IPS DF 6.9 (cell line): ENCODE results near the gene PDZD2.
"Not testable (repeated sequence)": the region's sequence is repeated elsewhere in the genome, so short reads cannot be mapped to it uniquely, and the experiment has no call there.

Experiments
- DNase-seq: peaks from one replicate; pipeline ENCODE4 v3.0.0-alpha.2; 2013; ENCODE audit warnings: low read depth, low spot score
- H3K27ac ChIP-seq: one replicate; pipeline ENCODE4 v1.5.1; 2013; ENCODE audit warnings: low read length, control low read depth
- H3K27me3 ChIP-seq: 2 replicates; pipeline ENCODE4 v1.6.1; 2013; ENCODE audit warnings: mild to moderate bottlenecking, low read length; ENCODE audit not compliant: control insufficient read depth, insufficient read depth
- H3K36me3 ChIP-seq: 2 replicates; pipeline ENCODE4 v1.6.1; 2013; ENCODE audit warnings: low read length; ENCODE audit not compliant: control insufficient read depth, insufficient read depth
- H3K4me1 ChIP-seq: 2 replicates; pipeline ENCODE4 v1.6.1; 2013; ENCODE audit warnings: low read length; ENCODE audit not compliant: control insufficient read depth, insufficient read depth
- H3K4me3 ChIP-seq: 2 replicates; pipeline ENCODE4 v1.5.1; 2013; ENCODE audit warnings: mild to moderate bottlenecking, low read length
- H3K9me3 ChIP-seq: 2 replicates; pipeline ENCODE4 v1.6.1; 2013; ENCODE audit warnings: low read length, inconsistent platforms; ENCODE audit not compliant: control insufficient read depth, insufficient read depth
- WGBS: extraction: QIAGEN DNeasy Blood & Tissue Kit; methylation state at CpG from one replicate; pipeline ENCODE4 v1.1.7; 2013; ENCODE audit warnings: mixed read lengths, missing lambda C conversion rate; ENCODE audit not compliant: insufficient read length, insufficient coverage; 5-methylcytosine and 5-hydroxymethylcytosine counted together

The PDZD2 gene

DNA sequence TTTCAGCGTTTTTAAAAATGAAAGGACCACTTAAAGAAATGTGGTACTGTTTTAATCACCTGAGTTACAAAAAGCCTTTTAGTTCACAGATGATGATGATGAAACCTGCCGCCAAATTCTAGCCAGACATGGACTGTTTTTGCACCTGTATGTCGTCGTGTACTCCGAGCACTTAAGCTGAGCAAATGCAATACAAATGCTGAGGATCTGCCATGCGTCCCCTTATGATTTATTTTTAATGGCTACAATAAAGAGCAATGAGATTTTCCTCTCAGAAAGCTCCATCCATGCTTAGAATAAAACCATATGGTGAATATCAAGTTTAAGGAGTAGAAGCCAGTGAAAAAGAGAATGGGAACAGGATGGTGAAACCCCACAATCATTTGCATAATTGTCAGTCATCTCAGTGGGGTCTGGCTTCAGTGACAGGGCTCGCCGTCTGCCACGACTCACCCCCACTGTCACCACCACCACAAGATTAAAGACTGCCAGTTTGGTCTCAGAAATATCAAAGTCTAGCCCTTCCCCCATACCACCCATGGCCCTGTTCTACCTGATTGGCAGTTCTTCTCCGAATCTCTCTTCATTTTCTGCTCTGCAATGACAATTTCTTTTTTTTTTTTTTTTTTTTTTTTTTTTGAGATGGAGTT lies 375.3 kb downstream of the PDZD2 start:
- Histone ChIP-seq H3K27me3 (no peaks in the 10 kb centered on the region), H3K9me3 (no peaks in the 10 kb centered on the region), H3K4me1 (peaks cover 11% of the 10 kb centered on the region), H3K4me3 (no peak overlapping the region), H3K36me3 (no peaks in the 10 kb centered on the region), H3K27ac (no peak overlapping the region)
- no peak for DNase-seq
- no CpG with 5 or more reads among the region's 10 CpGs for WGBS

DNA sequence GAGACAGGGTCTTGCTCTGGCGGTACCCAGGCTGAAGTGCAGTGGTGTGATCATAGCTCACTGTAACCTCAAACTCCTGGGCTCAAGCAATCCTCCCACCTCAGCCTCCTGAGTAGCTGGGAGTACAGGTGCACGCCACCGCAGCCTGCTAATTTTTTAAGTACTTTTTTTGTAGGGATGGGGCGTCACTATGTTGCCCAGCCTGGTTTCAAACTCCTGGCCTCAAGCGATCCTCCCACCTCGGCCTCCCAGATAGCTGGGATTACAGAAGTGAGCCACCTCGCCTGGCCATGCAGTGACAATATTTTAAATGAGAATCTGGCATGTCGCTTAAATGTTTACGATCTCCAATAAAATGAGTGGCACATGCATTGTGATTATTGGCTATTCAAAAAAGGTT lies 376.3 kb downstream of the PDZD2 start:
- H3K9me3 ChIP-seq, H3K27ac ChIP-seq, H3K27me3 ChIP-seq, DNase-seq, H3K36me3 ChIP-seq, H3K4me3 ChIP-seq: not testable (repeated sequence)
- no CpG with 5 or more reads among the region's 9 CpGs for WGBS
- H3K4me1 ChIP-seq, result peaks cover 11% of the 10 kb centered on the region

DNA sequence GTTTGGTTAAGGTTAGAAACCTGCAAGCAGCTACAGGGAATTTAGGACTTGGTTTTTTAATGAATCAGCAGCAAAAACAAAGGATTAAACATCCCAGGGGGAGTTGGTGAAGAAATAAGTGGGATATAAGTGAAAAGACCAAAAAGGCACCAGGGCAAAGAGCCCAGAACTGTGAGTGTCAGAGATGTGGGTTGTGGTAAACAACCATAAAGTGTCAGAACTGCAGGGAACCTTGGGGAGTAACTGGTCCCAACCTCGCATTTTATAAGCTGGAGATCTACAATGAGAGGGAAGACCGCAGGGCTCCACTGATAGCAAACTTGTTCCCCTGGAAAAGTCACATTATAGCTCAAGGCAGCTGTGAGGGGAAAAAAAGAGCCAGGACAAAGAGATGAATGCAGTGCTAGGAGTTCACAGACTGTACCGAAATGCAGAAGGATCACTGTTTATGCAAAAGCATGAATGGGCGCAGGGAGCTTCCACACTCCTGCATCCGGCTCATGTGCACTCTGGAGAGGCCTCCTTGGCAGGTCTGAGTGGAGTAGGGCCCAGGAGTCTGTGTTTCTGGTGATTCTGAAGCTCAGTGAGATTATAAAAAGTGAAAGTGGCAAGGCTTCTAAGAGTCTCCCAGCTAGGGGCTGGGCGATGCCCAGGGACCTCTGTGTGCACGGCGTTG lies 378.9 kb downstream of the PDZD2 start:
- H3K36me3 ChIP-seq, result no peaks in the 10 kb centered on the region
- WGBS, result no CpG with 5 or more reads among the region's 8 CpGs
- no peak overlapping the region for H3K4me3 ChIP-seq
- DNase-seq, result no peak
- peaks cover 11% of the 10 kb centered on the region for H3K4me1 ChIP-seq
- no peaks in the 10 kb centered on the region for H3K9me3 ChIP-seq
- H3K27me3 ChIP-seq, result no peaks in the 10 kb centered on the region
- no peak overlapping the region for H3K27ac ChIP-seq

DNA sequence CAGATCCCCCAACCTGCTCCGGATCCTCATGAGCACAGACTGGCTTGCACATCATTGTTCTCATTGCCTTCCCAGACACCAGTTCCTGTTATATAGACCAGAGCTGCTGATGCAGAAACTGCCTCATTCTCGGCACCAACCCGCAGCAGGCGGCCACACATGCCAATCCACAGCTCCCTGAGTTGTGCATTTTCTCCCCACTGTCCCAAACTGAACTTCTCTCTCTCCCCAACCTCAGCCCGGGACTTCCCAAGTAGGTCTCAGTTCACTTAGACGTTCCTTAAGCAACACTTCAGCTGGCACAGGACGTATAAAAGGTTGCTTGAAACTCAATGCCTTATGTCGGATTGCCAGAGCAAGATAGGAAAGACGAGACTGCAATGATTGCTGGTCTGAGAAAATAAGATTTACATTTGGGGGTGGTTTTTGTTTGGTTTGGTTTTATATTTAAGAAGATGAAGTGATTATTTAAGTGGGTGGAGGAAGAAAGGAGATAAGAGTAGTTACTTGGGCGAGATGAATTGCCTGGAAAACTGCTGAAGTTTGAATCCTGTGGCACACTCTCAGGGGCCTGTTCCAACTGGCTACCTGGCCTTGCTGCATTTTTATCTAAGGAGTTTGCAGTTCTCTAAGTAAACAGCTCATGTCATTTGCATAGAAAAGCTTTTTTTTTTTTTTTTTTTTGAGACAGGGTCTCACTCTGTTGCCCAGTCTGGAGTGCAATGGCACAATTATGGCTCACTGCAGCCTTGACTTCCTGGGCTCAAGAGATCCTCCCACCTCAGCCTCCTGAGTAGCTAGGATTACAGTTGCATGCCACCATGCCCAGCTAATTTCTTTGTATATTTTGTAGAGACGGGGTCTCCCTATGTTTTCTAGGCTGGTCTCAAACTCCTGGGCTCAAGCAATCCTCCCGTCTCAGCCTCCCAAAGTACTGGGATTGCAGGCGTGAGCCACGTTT lies 379.8 kb downstream of the PDZD2 start:
- Histone ChIP-seq H3K27me3 (no peaks in the 10 kb centered on the region), H3K9me3 (no peaks in the 10 kb centered on the region), H3K27ac (no peak overlapping the region), H3K36me3 (no peaks in the 10 kb centered on the region), H3K4me1 (peaks cover 8% of the 10 kb centered on the region), H3K4me3 (no peak overlapping the region)
- WGBS, result 100% methylated on average over 2 of the region's 14 CpGs
- DNase-seq, result no peak

DNA sequence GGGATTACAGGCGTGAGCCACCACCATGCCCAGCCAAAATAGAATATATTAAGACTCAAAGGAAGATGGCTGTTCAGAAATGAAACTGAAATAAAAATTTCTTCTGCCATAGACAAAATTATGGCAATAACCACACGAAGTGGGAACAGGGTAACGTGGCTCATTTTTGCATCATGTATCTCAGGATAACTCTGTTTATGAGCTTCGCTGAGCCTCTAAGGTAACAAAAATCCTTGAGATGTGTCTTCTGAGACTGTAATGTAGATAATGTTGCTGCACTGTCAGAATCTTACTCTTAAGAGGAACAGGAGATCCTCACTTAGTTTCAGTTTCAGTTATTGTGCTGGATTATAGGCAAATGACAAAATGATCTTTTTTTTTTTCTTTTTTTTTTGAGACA lies 381.3 kb downstream of the PDZD2 start:
- Histone ChIP-seq H3K9me3 (no peaks in the 10 kb centered on the region), H3K27ac (no peak overlapping the region), H3K27me3 (no peaks in the 10 kb centered on the region), H3K36me3 (no peaks in the 10 kb centered on the region), H3K4me3 (no peak overlapping the region), H3K4me1 (peaks cover 7% of the 10 kb centered on the region)
- no peak for DNase-seq
- WGBS, result no CpG with 5 or more reads among the region's 4 CpGs

DNA sequence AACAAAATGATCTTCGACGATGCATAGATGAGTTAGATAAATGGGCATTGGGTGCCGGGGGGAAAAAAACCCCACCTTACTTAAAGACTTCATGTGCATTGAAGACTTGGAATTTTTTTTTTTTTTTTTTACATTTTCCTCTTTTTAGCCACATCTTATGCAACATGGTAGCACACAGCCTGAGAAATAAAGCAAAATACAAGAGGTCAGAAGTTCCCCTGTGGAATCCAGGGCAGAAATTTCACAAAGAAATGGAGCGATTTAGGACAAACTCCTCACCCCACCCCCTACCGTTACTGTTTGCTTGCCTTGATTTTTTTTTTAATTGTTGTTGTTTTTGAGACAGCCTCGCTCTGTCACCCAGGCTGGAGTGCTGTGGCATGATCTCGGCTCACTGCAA lies 382.0 kb downstream of the PDZD2 start:
- no peak for DNase-seq
- Histone ChIP-seq H3K27me3 (no peaks in the 10 kb centered on the region), H3K9me3 (no peaks in the 10 kb centered on the region), H3K27ac (no peak overlapping the region), H3K4me3 (no peak overlapping the region), H3K4me1 (peaks cover 7% of the 10 kb centered on the region), H3K36me3 (no peaks in the 10 kb centered on the region)
- no CpG with 5 or more reads among the region's 7 CpGs for WGBS

DNA sequence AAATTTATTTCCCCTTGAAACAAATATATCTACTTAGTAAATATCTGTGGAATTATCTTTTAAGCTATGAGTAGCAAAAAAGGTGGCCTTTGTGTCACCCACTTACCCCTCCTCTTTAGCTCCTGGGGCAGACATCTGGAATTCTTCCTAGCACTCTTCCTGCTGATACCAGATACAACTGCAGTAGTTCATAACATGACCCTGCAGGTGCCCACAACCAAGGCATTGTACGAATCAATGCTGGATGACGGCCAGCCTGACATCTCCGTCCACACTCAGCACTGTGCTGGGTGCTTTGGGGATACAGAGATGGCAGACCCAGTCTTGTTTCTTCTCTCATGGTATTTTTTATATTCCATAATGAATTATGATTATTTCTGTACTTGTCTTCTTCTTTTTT lies 382.8 kb downstream of the PDZD2 start:
- peaks cover 3% of the 10 kb centered on the region; the same call in 1 of the 2 replicates for H3K4me1 ChIP-seq
- no peak overlapping the region for H3K4me3 ChIP-seq
- no peak overlapping the region for H3K27ac ChIP-seq
- no peaks in the 10 kb centered on the region for H3K27me3 ChIP-seq
- H3K9me3 ChIP-seq, result no peaks in the 10 kb centered on the region
- WGBS, result no CpG with 5 or more reads among the region's 3 CpGs
- no peaks in the 10 kb centered on the region for H3K36me3 ChIP-seq
- DNase-seq, result no peak

DNA sequence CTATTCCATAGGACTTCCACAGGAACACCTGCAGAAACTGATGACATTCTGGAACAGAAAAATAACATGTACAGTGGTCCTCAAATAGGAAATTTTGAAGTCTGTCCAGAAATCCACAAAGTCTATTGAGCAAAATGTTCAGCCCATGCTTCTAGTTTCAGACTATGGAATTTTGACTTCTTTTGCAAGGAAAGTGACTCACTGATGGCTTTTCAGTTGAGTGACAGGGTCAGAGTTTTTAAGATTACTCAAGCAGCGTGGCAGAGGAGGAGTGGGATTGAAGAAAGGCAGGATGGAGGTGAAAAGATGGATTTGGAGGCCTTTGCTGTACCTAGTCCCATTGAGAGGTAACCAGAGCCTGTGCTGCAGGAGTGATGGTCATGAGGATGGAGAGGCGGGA lies 383.7 kb downstream of the PDZD2 start:
- no peaks in the 10 kb centered on the region for H3K27me3 ChIP-seq
- H3K9me3 ChIP-seq, result no peaks in the 10 kb centered on the region
- H3K4me1 ChIP-seq, result peaks cover 2% of the 10 kb centered on the region; the same call in 1 of the 2 replicates
- DNase-seq, result no peak
- H3K27ac ChIP-seq, result no peak overlapping the region
- H3K36me3 ChIP-seq, result no peaks in the 10 kb centered on the region
- no CpG with 5 or more reads among the region's 2 CpGs for WGBS
- no peak overlapping the region for H3K4me3 ChIP-seq

DNA sequence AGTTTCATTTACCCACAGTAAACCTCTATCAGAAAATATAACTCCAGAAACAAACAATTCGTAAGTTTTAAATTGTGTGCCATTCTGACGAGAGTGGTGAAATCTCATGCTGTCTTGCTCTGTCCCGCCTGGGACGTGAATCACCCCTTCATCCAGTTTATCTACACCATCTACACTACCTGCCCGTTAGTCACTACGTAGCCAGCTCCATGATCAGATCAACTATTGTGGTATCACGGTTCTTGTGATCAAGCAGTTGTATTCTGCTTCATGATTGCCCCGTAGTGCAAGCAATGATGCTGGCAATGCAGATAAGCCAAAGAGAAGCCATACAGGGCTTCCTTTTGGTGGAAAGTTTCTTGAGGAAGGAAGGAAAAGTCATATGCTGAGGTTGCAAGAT lies 384.9 kb downstream of the PDZD2 start:
- Histone ChIP-seq H3K27me3 (no peaks in the 10 kb centered on the region), H3K4me3 (no peak overlapping the region), H3K36me3 (no peaks in the 10 kb centered on the region), H3K9me3 (no peaks in the 10 kb centered on the region), H3K4me1 (no peaks in the 10 kb centered on the region), H3K27ac (no peak overlapping the region)
- no peak for DNase-seq
- WGBS, result no CpG with 5 or more reads among the region's 8 CpGs

DNA sequence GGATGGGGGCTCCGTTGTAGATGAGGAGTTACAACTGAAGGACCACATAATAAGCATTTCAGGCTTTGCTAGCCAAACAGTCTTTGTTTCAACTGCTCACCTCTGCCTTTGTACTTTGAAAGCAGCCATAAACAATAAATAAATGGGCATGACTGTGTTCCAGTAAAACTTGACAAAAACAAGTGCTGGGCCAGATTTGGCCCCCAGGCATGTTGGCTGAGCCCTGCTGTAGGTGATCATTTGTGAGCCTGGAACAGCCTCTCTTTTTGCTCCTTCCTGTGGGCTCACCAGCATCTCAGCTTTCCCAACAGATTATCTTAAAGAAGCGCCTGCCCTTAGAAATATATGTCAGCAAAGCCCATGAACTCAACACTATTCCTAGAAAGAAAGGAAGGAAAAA lies 385.8 kb downstream of the PDZD2 start:
- Histone ChIP-seq H3K27ac (no peak overlapping the region), H3K4me3 (no peak overlapping the region), H3K4me1 (no peaks in the 10 kb centered on the region), H3K9me3 (no peaks in the 10 kb centered on the region), H3K27me3 (no peaks in the 10 kb centered on the region), H3K36me3 (no peaks in the 10 kb centered on the region)
- WGBS, result no CpG with 5 or more reads among the region's 2 CpGs
- DNase-seq, result no peak
